Raji (cell line): Measurements from ENCODE around the gene IFT74.

Source experiments
- POLR2A ChIP-seq: IDR thresholded peaks from 2 replicates; pipeline ENCODE4 v1.6.1; 2011; ENCODE audit warnings: low read depth, low read length, control low read depth; ENCODE audit not compliant: insufficient read depth

The IFT74 gene

DNA sequence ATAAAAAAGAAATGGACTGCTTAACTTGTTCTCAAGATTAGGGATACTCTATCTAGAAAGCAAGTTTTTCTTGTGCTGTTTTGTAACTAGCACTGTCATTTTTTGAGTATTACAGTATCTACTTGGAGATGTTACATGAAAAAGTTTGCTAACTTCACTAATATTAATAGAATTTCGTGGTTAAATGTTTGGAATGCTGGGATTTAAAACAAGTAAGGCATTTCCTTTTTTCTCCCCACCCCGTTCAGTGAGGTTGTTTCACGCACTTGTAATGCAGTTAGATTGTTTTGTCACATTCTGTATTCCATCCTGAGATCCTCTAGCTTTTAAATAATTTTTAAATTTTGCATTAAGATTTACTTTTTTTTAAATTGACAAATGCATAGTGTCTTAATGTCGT is 132.8 kb downstream of the IFT74 start:
- TF ChIP-seq POLR2A: no peak

DNA sequence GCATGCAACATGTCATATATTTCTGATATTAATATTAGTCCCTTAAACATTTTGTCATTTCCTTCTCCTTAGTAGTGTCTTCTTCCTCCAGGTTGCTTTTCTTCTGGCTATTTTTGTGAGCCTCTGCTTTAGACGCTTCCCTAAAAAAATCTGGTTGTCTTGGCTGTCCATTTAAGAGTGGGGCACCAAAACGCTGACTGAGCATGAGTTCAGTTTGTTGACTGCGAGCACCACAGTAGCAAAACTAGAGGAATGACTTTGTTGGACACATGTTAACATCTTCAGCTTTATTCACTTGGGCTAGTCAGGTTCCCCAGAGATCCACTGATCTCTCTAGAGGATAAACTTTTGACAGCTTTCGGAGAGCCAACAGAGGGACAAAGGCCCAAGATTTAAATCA is 133.5 kb downstream of the IFT74 start:
- no peak for TF ChIP-seq POLR2A

DNA sequence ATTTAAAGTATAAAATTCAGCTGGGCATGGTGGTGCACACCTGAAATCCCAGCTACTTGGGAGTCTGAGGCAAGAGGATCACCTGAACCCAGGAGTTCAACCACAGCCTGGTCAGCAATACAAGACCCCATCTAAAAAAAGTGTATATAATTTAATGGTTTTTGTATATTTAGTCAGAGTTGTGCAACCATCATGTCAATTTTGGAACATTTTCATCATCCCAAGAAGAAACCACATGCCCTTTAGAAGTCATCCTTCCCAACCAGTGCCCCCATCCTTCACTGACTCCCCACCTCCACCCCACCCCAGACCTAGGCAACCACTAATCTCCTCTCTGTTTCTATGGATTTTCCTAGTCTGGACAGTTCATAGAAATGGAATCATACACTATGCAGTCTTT is 134.0 kb downstream of the IFT74 start:
- TF ChIP-seq POLR2A: no peak

DNA sequence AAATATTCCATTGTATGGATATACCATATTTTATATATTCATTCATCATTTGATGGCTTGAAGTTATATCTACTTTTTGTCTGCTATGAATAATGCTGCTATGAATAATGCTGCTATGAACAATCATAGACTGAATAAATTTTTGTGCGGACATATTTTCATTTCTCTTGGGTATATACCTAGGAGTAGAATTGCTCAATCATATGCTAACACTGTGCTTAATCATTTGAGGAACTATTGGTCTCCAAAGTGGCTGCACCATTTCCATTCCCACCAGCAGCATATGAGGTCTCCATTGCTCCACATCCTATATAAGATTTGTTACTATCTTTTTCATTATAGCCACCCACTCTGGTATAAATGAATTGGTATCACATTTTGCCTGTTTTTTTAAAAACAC is 134.5 kb downstream of the IFT74 start:
- TF ChIP-seq POLR2A: no peak

DNA sequence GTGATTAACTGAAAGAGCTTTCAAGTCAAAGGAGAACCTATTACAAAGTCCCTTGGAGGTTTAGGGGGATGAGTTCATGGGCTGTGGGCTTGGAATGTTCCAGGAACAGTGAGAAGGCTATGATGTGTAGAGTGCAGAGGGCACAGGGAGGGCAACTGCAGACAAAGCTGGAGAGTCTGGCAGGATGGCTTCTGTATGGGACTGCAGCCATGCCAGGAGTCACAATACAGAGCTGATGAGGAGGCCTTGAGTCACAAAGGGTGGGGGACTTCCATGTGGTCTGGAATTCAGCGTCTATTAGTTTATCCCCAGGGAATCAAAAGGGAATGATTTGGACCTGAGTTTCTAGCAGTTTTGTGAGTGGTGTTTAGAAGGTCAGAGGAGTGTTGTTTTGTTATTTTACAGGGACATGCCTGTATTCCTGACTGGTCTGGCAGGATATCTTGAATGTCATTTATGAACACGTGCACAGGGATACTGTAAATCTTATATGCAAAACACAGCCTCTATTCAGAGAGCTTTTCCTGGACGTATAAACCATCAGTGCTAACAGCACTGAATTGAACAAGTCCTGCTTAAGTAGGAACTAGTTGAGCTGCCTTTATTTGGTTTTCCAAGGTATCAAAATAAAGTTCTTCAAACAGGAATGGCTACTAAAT is 138.6 kb downstream of the IFT74 start:
- no peak for TF ChIP-seq POLR2A

DNA sequence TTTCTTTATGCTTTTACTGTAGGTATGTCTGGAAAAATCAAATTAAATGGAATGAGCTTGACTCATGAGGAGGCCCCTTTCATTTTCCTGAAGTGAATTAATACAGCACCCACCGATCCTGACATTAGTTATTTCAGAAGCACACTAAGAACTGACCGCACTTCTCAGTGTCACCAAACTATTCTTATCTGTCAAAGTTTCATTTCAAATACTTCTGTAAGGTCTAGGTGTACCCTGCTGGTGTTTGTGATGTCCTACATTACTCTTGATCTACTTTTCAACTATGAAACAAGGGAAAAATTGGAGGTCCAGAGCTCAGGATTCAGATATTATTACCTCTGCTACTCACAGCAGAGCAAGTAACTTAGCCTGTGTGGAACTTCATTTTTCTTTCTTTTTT is 151.0 kb downstream of the IFT74 start:
- TF ChIP-seq POLR2A: no peak

DNA sequence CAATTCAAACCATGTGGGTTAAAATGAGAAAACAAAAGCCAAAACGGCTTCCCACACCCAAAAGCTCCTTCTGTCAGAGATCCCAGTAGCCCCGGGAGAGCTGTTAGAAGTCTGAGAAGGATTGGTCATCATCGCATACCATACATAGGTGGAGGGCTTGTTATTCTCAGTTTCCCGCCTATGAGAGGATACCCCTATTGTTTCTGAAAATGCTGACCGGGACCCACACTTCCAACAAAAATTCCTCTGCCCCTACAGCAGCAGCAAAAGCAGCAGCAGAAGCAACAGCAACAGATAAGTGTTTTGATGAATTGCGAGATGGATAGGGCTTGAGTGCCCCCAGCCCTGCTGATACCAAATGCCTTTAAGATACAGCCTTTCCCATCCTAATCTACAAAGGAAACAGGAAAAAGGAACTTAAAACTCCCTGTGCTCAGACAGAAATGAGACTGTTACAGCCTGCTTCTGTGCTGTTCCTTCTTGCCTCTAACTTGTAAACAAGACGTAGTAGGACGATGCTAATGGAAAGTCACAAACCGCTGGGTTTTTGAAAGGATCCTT is 152.8 kb downstream of the IFT74 start, which contains the start of gene TEK:
Gene TEK (plus strand): TSS at position 245 of the 561 bp plus-strand sequence. CDS start 366 bp downstream, outside the sequence.
- no peak for TF ChIP-seq POLR2A

DNA sequence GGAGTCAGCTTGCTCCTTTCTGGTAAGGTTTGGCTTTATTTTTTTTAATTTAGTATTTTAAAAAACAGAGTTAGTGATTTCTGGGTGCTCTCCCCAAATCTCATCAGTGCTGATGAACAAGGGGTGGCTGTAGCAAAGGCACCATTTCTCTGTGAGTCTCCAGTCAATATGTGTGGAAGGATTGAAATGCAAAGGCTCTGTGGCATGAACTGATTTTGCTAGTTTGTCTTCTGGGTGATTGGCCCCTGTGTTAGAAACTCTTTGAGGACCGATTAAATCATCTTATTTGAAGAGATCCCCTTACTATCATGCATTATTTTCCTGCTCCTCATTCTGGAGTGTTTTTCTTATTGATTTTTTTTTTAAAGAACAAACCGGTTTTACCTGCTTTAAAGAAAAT is 153.4 kb downstream of the IFT74 start:
- no peak for TF ChIP-seq POLR2A

DNA sequence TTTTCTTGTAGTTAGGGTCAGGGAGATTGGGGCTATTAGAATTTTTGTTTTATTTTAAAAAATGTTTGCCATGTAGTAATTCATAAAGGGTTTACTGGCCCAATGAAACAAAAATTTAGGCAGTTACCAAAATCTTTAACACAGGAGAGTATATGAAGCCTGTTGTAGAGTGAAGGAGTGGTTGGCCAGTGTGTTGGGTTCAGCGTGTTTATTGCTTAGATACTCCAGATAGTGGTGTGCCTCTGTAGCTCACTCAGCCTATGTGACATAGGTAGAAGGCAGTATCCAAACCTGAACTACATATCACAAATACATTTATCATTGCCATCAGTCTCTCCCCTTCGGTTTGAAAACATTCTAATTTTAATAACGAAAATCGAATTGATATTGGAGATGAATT is 154.0 kb downstream of the IFT74 start:
- no peak for TF ChIP-seq POLR2A

DNA sequence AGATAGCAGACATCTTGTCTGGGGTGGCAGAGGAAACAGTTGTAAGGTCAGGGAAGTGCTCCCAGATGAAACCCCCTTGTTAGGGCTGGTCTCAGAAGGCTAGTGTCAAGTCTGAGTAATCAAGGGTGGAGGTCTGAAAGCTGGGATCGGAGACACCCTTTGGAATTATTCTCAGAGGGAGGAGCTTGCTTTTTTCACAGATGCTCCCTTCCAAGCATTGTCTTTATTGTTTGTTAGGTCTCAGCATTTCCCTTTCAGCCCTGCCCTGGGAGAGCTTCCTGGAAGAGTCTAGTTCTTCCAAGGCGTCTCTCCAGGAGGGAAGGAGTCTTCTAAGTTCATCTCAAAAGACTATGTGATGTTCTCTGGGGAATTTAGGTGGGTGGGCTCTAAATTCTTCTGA is 156.0 kb downstream of the IFT74 start:
- TF ChIP-seq POLR2A: no peak
